Adipocyte (in vitro differentiated cells): ENCODE measurements around the gene HTR1D.
A peak's percentile ranks its signal among the peaks of the same experiment; 100 is the strongest.
"Not testable (repeated sequence)": the region's sequence is repeated elsewhere in the genome, so short reads cannot be mapped to it uniquely, and the experiment has no call there.

Experiments
- DNase-seq: peaks from one replicate; pipeline ENCODE4 v3.0.0-alpha.2; 2015; ENCODE audit warnings: low read depth
- H3K27me3 ChIP-seq: replicated peaks from 2 replicates; pipeline ENCODE4 v1.7.0; 2013; ENCODE audit warnings: mild to moderate bottlenecking, low read length, moderate library complexity; ENCODE audit not compliant: control insufficient read depth, insufficient read depth
- H3K36me3 ChIP-seq: 2 replicates; pipeline ENCODE4 v1.7.0; 2013; ENCODE audit warnings: low read length, mild to moderate bottlenecking, moderate library complexity; ENCODE audit not compliant: control insufficient read depth, insufficient read depth, severe bottlenecking
- H3K4me1 ChIP-seq: 2 replicates; pipeline ENCODE4 v1.7.0; 2013; ENCODE audit warnings: mild to moderate bottlenecking, low read length, moderate library complexity; ENCODE audit not compliant: control insufficient read depth, insufficient read depth
- H3K4me3 ChIP-seq: 2 replicates; pipeline ENCODE4 v1.7.0; 2013; ENCODE audit warnings: mild to moderate bottlenecking, low read length, moderate library complexity
- H3K9ac ChIP-seq: 2 replicates; pipeline ENCODE4 v1.7.0; 2013; ENCODE audit warnings: mild to moderate bottlenecking, low read length, moderate library complexity
- H3K9me3 ChIP-seq: 2 replicates; pipeline ENCODE4 v1.7.0; 2013; ENCODE audit warnings: mild to moderate bottlenecking, low read length, moderate library complexity; ENCODE audit not compliant: control insufficient read depth

HTR1D gene

GRCh38 chr1:23239638-23240295 is 22.5 kb upstream of the HTR1D start:
- H3K4me3 ChIP-seq: no peak overlapping the region
- no peak overlapping the region for H3K9ac ChIP-seq
- no peaks in the 10 kb centered on the region for H3K27me3 ChIP-seq
- no peak for DNase-seq
- H3K36me3 ChIP-seq: no peaks in the 10 kb centered on the region
- H3K4me1 ChIP-seq: no peaks in the 10 kb centered on the region
- no peaks in the 10 kb centered on the region for H3K9me3 ChIP-seq

- Histone ChIP-seq H3K36me3 (no peaks in the 10 kb centered on the region), H3K4me1 (no peaks in the 10 kb centered on the region), H3K9me3 (no peaks in the 10 kb centered on the region), H3K4me3 (no peak overlapping the region), H3K9ac (no peak overlapping the region), H3K27me3 (no peaks in the 10 kb centered on the region)
- no peak for DNase-seq
These were observed 21.3 kb upstream of the HTR1D start for GRCh38 chr1:23238565-23238964.

GRCh38 chr1:23237508-23237907 is 20.2 kb upstream of the HTR1D start:
- no peak overlapping the region for H3K4me3 ChIP-seq
- no peaks in the 10 kb centered on the region for H3K9me3 ChIP-seq
- DNase-seq: no peak
- no peak overlapping the region for H3K9ac ChIP-seq
- no peaks in the 10 kb centered on the region for H3K36me3 ChIP-seq
- H3K27me3 ChIP-seq: peaks cover 9% of the 10 kb centered on the region
- no peaks in the 10 kb centered on the region for H3K4me1 ChIP-seq

GRCh38 chr1:23227806-23228205 is 10.5 kb upstream of the HTR1D start:
- no peak for DNase-seq
- Histone ChIP-seq H3K27me3 (peaks cover 3% of the 10 kb centered on the region), H3K36me3 (no peaks in the 10 kb centered on the region), H3K9me3 (peaks cover 3% of the 10 kb centered on the region), H3K4me1 (no peaks in the 10 kb centered on the region), H3K9ac (no peak overlapping the region), H3K4me3 (no peak overlapping the region)

GRCh38 chr1:23224739-23225648 is 7.7 kb upstream of the HTR1D start:
- Histone ChIP-seq H3K4me1 (no peaks in the 10 kb centered on the region), H3K4me3 (no peak overlapping the region), H3K36me3 (no peaks in the 10 kb centered on the region), H3K9me3 (peaks cover 3% of the 10 kb centered on the region), H3K27me3 (peaks cover 20% of the 10 kb centered on the region), H3K9ac (no peak overlapping the region)
- peak; percentile 65 for DNase-seq

- DNase-seq, H3K4me3 ChIP-seq, H3K9me3 ChIP-seq, H3K9ac ChIP-seq, H3K4me1 ChIP-seq, H3K36me3 ChIP-seq: not testable (repeated sequence)
- peaks cover 26% of the 10 kb centered on the region for H3K27me3 ChIP-seq
These were observed 6.7 kb upstream of the HTR1D start for GRCh38 chr1:23223963-23224362.

GRCh38 chr1:23223490-23223951 is 6.2 kb upstream of the HTR1D start:
- H3K4me1 ChIP-seq, H3K9ac ChIP-seq, H3K4me3 ChIP-seq, H3K36me3 ChIP-seq, DNase-seq, H3K9me3 ChIP-seq: not testable (repeated sequence)
- peaks cover 30% of the 10 kb centered on the region for H3K27me3 ChIP-seq

GRCh38 chr1:23222742-23223141 is 5.4 kb upstream of the HTR1D start:
- H3K36me3 ChIP-seq: no peaks in the 10 kb centered on the region
- no peak overlapping the region for H3K9ac ChIP-seq
- H3K4me1 ChIP-seq: no peaks in the 10 kb centered on the region

GRCh38 chr1:23222331-23222730 is 5.0 kb upstream of the HTR1D start:
- Histone ChIP-seq H3K36me3 (no peaks in the 10 kb centered on the region), H3K9ac (no peak overlapping the region), H3K9me3 (peaks cover 3% of the 10 kb centered on the region), H3K4me3 (no peak overlapping the region), H3K27me3 (peaks cover 35% of the 10 kb centered on the region), H3K4me1 (no peaks in the 10 kb centered on the region)
- DNase-seq: no peak

More at GRCh38 chr1:23222742-23223141, 5.4 kb upstream of the HTR1D start:
- H3K9me3 ChIP-seq: peaks cover 3% of the 10 kb centered on the region
- DNase-seq: no peak
- H3K27me3 ChIP-seq: peaks cover 33% of the 10 kb centered on the region
- H3K4me3 ChIP-seq: no peak overlapping the region

GRCh38 chr1:23221107-23221506 is 3.8 kb upstream of the HTR1D start:
- Histone ChIP-seq H3K27me3 (peaks cover 43% of the 10 kb centered on the region), H3K9ac (no peak overlapping the region), H3K4me3 (no peak overlapping the region), H3K36me3 (no peaks in the 10 kb centered on the region), H3K9me3 (peaks cover 3% of the 10 kb centered on the region), H3K4me1 (no peaks in the 10 kb centered on the region)
- DNase-seq: no peak

GRCh38 chr1:23216771-23217420 is 406 bp downstream of the HTR1D start:
- Histone ChIP-seq H3K36me3 (no peaks in the 10 kb centered on the region), H3K4me3 (no peak overlapping the region), H3K4me1 (no peaks in the 10 kb centered on the region), H3K27me3 (peaks cover 57% of the 10 kb centered on the region), H3K9ac (no peak overlapping the region), H3K9me3 (no peaks in the 10 kb centered on the region)
- peak; percentile 24 for DNase-seq
